Astrocyte of the hippocampus (primary cell): Measurements from ENCODE around the gene RHOC.

ENCODE experiments used
- DNase-seq: peaks from one replicate; pipeline ENCODE4 v3.0.0; 2011; ENCODE audit warnings: low read depth, low spot score

RHOC gene

DNA sequence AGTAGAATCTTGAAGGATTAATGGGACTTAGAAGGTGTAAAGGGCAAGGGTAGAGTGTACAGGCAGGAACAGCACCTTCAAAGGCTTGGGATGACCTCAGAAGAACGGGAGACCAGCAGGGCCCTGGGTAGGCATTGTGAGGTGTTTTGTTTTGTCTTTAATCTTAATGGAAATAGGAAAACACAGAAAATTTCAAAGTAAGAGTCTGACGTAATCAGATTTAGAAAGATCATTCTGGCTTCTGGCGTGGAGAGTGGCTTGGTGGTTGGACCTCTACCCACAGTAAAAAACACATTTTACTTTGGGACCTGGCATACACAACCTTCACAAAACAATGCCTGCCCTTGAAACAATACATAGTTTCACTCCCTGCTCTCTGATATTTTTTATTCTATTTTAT, 28.3 kb downstream of the RHOC start:
- no peak for DNase-seq

DNA sequence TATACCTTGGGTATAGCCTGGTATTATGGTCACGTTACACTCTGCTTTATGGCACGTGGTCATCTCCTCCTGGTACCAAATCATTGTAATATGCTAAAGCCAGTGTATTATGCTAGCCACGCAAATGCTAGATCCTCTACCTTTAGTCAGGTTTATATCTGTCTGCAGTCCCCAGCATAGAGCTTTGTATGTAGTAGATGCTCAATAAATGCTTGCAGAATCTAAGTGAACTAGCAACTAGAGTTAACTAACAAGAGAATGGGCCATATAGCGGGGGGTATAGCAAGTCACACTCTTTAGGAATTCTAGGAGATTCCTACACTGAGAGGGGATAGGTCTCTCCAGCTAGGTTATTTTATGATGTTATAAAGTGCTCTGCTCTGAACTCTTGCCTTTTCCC, 29.4 kb downstream of the RHOC start:
- DNase-seq: no peak

DNA sequence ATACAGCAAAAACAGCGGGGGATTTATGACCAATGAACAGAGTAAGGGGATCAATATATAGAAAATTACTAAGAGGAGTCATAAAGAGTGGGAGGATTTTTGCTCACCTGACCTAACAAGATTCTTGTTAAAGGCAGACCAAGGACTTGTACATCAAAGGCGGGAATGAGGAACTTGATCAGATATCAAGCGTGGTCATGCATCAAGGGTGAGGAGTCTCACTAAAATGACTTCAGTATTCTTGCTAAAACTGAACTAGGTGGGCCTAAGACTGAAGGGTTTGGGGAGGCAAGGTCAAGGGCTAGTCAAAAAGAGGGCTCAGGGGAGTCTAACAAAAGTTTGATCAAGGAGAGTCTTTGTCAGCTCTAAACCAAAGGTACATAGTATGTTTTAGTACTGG, 30.4 kb downstream of the RHOC start:
- DNase-seq: no peak

- no peak for DNase-seq
Measured at GRCh38 chr1:112675728-112676381, 31.1 kb downstream of the RHOC start.

DNA sequence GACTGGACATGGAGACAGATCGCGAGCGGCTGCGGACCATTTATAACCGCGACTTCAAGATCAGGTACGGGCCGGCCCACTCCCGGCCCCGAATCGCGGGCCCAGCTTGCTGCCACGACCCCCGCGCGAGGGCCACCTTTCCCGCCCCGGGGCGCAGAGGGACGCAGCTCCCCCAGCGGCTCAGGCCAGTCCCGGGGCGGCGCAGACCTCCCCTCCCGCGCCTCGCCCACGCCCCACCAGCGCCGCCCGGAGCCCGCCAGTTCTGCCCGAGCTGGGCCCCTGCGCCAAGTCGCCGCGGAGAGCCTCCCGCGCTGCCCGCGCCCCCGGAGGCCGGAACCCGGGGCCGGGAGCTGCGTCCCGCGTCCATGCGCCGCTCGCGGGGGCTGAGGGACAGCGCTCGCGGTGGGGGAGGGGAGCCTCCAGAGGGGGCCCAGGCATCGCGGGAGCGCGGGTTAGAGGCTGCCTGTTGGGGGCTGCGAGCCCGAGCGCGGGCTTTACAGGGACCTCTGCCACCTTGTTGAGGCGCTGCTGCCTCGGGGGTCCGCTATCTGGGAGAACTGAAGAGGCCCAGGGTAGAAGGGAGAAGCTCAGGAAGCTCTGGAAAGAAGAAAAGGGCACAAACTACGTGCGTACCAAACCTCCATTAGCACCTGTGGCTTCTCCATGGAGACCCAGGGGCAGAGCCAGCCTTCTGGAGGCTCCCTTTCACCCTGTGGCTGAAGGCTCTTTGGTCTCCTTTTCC, 31.8 kb downstream of the RHOC start:
- peak; percentile 79 for DNase-seq

GRCh38 chr1:112674440-112674985, 32.4 kb downstream of the RHOC start, which contains the start of gene MOV10:
Gene MOV10, plus strand, starts transcription at chr1:112674659. Its CDS starts 254 bp downstream, at chr1:112674913.
- DNase-seq: peak; percentile 87

DNA sequence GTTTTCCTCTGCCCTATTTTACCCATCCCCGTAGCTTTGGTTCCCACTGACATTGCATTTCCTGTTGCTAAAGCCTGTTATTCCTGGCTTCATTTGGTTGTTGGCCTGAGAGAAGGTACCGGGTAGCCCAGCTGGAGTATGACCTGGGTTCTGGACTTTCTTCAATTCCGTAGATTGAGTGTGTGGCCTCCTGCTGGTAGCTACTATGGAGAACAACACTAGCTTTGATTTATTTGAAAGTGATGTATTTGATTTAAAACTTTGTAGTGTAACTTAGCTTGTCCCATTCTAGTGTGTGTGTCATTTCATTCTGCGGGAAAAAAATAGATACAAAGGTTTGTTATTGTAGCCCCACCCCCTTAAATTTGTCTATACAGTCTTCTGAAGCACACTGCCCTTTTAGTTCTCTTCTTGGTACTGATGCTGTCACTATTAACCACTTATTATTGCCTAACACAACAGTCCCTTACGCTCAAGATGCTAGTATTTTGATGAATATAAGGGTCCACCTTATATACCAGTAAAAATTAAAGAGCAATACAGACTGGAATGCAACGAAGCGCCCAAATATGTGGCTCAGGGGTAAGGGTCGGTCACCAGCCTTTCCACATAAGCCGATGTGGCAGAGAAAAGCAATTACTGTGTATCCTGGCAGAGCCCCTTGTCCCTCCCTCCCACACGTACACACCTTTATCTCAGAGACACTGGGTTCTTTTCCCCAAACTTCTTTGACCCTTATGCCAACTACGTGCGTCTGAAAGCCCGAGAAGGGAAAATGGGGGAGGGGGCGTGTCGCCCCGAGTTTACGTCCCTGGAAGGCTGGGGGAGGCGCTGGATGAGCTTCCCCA, 33.1 kb downstream of the RHOC start:
- DNase-seq: peak; percentile 68

DNA sequence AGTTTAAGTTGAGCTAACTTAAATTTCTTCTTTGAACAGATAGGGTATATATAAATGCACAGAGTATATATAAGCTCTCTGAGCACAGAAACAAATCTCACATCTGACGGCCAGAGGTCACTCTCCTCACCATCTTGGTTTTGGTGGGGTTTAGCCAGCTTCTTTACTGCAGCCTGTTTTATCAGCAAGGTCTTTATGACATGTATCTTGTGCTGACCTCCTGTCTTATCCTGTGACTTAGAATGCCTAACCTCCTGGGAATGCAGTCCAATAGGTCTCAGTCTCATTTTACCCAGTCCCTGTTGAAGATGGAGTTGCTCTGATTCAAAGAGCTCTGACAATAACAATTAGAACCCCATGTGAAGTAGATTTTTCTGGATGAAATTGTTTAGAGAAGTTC, 34.1 kb downstream of the RHOC start:
- DNase-seq: no peak

DNA sequence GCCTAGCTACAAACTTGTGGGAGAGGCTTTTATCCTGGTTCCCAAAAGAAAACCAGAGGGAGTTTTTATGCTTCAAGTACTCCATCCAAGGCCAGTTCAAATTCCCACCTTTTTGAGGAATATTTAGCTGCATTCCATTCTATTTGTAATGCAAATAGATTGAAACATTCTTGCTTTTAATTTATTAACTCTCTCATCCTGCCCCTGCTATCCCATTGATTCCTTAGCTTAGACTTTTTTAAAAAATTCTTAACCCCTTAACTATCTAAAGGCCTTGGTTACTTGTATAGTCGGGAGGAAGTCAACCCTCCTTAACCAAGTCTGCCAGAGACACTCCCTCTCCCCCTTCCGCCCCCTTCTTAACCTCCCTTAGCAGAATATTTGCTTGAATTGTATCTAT, 34.9 kb downstream of the RHOC start:
- peak; percentile 55 for DNase-seq

- no peak for DNase-seq
Measured at GRCh38 chr1:112666946-112667345, 40.0 kb downstream of the RHOC start.

GRCh38 chr1:112665857-112666256, 41.1 kb downstream of the RHOC start:
- no peak for DNase-seq

DNA sequence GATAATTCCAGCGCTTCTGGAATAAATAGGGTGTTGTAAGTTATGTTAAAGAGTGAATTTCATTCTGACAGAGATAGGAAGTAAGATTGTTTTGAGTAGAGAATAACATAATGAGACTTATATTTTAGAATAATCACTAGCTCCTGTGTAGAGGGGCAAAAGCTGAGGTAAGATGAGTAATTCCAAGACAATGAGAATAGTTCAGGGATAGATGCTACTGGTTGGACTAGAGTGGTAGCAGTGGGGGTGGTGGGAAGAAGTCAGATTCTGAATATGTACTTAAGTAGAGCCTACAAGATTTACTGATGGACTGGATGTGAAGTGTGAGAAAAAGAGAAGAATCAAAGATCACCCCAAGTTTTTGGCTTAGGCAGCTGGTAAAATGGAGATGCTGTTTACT, 55.7 kb downstream of the RHOC start:
- DNase-seq: no peak
